ENCODE measurements around the gene CD38. TPM values are rescaled to one million over a fixed set of nuclear protein-coding genes. Genes with fewer than 3 reads are reported as not detected.

The CD38 gene
- total RNA-seq, 1 donor from 2014 or later = 0.08 TPM

GRCh38 chr4:15753786-15754185, 24.3 kb upstream of the CD38 start:
- TF ChIP-seq, protein P1, sequence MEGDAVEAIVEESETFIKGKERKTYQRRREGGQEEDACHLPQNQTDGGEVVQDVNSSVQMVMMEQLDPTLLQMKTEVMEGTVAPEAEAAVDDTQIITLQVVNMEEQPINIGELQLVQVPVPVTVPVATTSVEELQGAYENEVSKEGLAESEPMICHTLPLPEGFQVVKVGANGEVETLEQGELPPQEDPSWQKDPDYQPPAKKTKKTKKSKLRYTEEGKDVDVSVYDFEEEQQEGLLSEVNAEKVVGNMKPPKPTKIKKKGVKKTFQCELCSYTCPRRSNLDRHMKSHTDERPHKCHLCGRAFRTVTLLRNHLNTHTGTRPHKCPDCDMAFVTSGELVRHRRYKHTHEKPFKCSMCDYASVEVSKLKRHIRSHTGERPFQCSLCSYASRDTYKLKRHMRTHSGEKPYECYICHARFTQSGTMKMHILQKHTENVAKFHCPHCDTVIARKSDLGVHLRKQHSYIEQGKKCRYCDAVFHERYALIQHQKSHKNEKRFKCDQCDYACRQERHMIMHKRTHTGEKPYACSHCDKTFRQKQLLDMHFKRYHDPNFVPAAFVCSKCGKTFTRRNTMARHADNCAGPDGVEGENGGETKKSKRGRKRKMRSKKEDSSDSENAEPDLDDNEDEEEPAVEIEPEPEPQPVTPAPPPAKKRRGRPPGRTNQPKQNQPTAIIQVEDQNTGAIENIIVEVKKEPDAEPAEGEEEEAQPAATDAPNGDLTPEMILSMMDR (IDR thresholded peaks at IDR 0.05) = no peak
- H3K9me3 Mint-ChIP-seq (ENCODE audit: unreplicated experiment) = no peaks in the 10 kb centered on the region
- no peak overlapping the region for H3K27ac Mint-ChIP-seq (ENCODE audit: unreplicated experiment)
- no peaks in the 10 kb centered on the region for H3K36me3 Mint-ChIP-seq (ENCODE audit: unreplicated experiment)
- no peaks in the 10 kb centered on the region for H3K27me3 Mint-ChIP-seq (ENCODE audit: unreplicated experiment)
- H3K4me1 Mint-ChIP-seq (ENCODE audit: unreplicated experiment) = peaks cover 9% of the 10 kb centered on the region
- no peak for DNase-seq (ENCODE audit: extremely low spot score, unreplicated experiment)
- H3K4me3 Mint-ChIP-seq (ENCODE audit: unreplicated experiment) = no peak overlapping the region

DNA sequence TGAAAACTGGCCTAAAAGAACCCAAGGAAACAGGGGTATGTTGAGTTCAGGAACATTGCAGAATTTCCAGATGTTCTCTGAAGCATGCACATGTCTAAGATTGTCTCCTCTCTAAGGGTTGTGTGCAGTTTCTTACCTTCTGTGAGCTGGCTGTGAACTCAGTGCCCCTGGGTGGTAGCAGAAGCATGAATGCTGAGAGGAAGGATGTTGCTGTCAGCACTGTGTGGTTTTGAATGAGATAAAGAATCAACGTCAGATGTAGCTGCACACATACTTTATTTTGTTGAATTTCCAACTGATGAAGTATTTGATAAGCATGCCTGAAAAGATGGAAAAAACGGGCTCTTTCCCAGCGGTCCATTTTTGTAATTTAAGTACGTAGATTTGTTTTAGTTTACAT, 23.8 kb upstream of the CD38 start:
- H3K9me3 Mint-ChIP-seq (ENCODE audit: unreplicated experiment) = no peaks in the 10 kb centered on the region
- H3K27me3 Mint-ChIP-seq (ENCODE audit: unreplicated experiment) = no peaks in the 10 kb centered on the region
- no peak overlapping the region for H3K27ac Mint-ChIP-seq (ENCODE audit: unreplicated experiment)
- H3K4me1 Mint-ChIP-seq (ENCODE audit: unreplicated experiment) = peaks cover 9% of the 10 kb centered on the region
- TF ChIP-seq, protein P1 (IDR thresholded peaks at IDR 0.05) = no peak
- H3K36me3 Mint-ChIP-seq (ENCODE audit: unreplicated experiment) = no peaks in the 10 kb centered on the region
- no peak for DNase-seq (ENCODE audit: extremely low spot score, unreplicated experiment)
- H3K4me3 Mint-ChIP-seq (ENCODE audit: unreplicated experiment) = no peak overlapping the region

- peaks cover 9% of the 10 kb centered on the region for H3K4me1 Mint-ChIP-seq (ENCODE audit: unreplicated experiment)
- no peaks in the 10 kb centered on the region for H3K9me3 Mint-ChIP-seq (ENCODE audit: unreplicated experiment)
- H3K27me3 Mint-ChIP-seq (ENCODE audit: unreplicated experiment) = no peaks in the 10 kb centered on the region
- TF ChIP-seq, protein P1 (IDR thresholded peaks at IDR 0.05) = no peak
- no peak overlapping the region for H3K4me3 Mint-ChIP-seq (ENCODE audit: unreplicated experiment)
- H3K36me3 Mint-ChIP-seq (ENCODE audit: unreplicated experiment) = no peaks in the 10 kb centered on the region
- DNase-seq (ENCODE audit: extremely low spot score, unreplicated experiment) = no peak
- no peak overlapping the region for H3K27ac Mint-ChIP-seq (ENCODE audit: unreplicated experiment)
Measured at GRCh38 chr4:15755321-15756155, 22.6 kb upstream of the CD38 start.

- Mint-ChIP-seq H3K27ac (ENCODE audit: unreplicated experiment) (no peak overlapping the region), H3K27me3 (ENCODE audit: unreplicated experiment) (no peaks in the 10 kb centered on the region), H3K4me3 (ENCODE audit: unreplicated experiment) (no peak overlapping the region), H3K36me3 (ENCODE audit: unreplicated experiment) (no peaks in the 10 kb centered on the region), H3K9me3 (ENCODE audit: unreplicated experiment) (no peaks in the 10 kb centered on the region), H3K4me1 (ENCODE audit: unreplicated experiment) (peaks cover 9% of the 10 kb centered on the region)
- no peak for DNase-seq (ENCODE audit: extremely low spot score, unreplicated experiment)
- TF ChIP-seq, protein P1 (IDR thresholded peaks at IDR 0.05) = no peak
Measured at GRCh38 chr4:15756361-15756861, 21.7 kb upstream of the CD38 start.

GRCh38 chr4:15757054-15757453, 21.1 kb upstream of the CD38 start:
- no peak for DNase-seq (ENCODE audit: extremely low spot score, unreplicated experiment)
- Mint-ChIP-seq H3K27me3 (ENCODE audit: unreplicated experiment) (no peaks in the 10 kb centered on the region), H3K27ac (ENCODE audit: unreplicated experiment) (no peak overlapping the region), H3K9me3 (ENCODE audit: unreplicated experiment) (no peaks in the 10 kb centered on the region), H3K4me1 (ENCODE audit: unreplicated experiment) (peaks cover 9% of the 10 kb centered on the region), H3K4me3 (ENCODE audit: unreplicated experiment) (no peak overlapping the region), H3K36me3 (ENCODE audit: unreplicated experiment) (no peaks in the 10 kb centered on the region)
- TF ChIP-seq, protein P1 (IDR thresholded peaks at IDR 0.05) = no peak
